Activated CD4-positive, alpha-beta memory T cell treated with anti-CD3 and anti-CD28 coated beads, Interleukin-2, amount 10 ng/mL, durations not matched to agents 7 days and 5 days (primary cell): ENCODE results near the gene ZNF521. TPM values are rescaled to one million over a fixed set of nuclear protein-coding genes. Genes with fewer than 3 reads are reported as not detected.

ENCODE experiments used
- CTCF ChIA-PET: fragments of 350-600 bp; sonication (Branson Sonifier 250); formaldehyde crosslinking; loops from one replicate; lab custom pipeline; 2021; ENCODE audit warnings: antibody characterized with exemption, inconsistent platforms; lab: Charles Lee
- POLR2A ChIA-PET: fragments of 350-600 bp; sonication (Branson Sonifier 250); formaldehyde crosslinking; loops from one replicate; lab custom pipeline; 2021; ENCODE audit warnings: antibody characterized with exemption; lab: Charles Lee
- DNase-seq: peaks from one replicate; pipeline ENCODE4 v3.0.0-alpha.2; 2020
- H3K27ac Mint-ChIP-seq: one replicate; pipeline ENCODE4 v1.8.0; 2021; ENCODE audit warnings: mild to moderate bottlenecking, mixed read lengths
- H3K27me3 Mint-ChIP-seq: one replicate; pipeline ENCODE4 v1.8.0; 2021; ENCODE audit warnings: mixed read lengths
- H3K36me3 Mint-ChIP-seq: one replicate; pipeline ENCODE4 v1.8.0; 2021; ENCODE audit warnings: low read depth, mixed read lengths
- H3K4me1 Mint-ChIP-seq: one replicate; pipeline ENCODE4 v1.8.0; 2021; ENCODE audit warnings: mixed read lengths
- H3K4me3 Mint-ChIP-seq: one replicate; pipeline ENCODE4 v1.8.0; 2021; ENCODE audit warnings: mild to moderate bottlenecking, mixed read lengths
- H3K9me3 Mint-ChIP-seq: one replicate; pipeline ENCODE4 v1.8.0; 2021; ENCODE audit warnings: mixed read lengths
- total RNA-seq, 2 experiments: library from RNA; stranded (reverse); gene quantifications; one replicate each; pipeline ENCODE4 v1.2.3, GENCODE V29; 2021

ZNF521 gene
- total RNA-seq, 2 experiments from 2014 or later = not detected

- Mint-ChIP-seq H3K4me1 (no peaks in the 10 kb centered on the region), H3K4me3 (no peak overlapping the region), H3K27ac (no peak overlapping the region), H3K9me3 (no peaks in the 10 kb centered on the region), H3K36me3 (no peaks in the 10 kb centered on the region), H3K27me3 (no peaks in the 10 kb centered on the region)
- DNase-seq = no peak
- POLR2A ChIA-PET = no interaction called here
- CTCF ChIA-PET = no interaction called here
These were observed 25.5 kb downstream of the ZNF521 start for GRCh38 chr18:25326361-25326952.

DNA sequence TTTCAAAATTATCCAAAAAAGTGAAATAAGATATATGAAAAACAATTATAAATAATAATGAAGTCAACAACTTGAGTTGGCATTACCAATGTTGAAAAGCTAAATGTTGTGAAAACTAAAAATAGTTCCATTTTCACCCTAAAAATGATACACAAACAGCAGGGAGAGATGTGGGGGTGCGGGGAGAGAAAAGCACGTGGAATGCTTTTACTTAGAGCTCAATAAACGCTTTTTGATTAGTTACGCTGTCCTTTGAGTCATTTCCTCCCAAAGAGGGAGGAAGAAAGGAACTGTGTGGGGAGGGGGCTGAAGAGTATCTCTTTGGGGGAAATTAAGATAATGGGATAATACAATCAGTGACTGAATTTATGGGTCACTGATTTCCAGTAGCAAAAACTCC, 29.2 kb downstream of the ZNF521 start:
- Mint-ChIP-seq H3K27ac (no peak overlapping the region), H3K4me3 (no peak overlapping the region), H3K36me3 (no peaks in the 10 kb centered on the region), H3K27me3 (no peaks in the 10 kb centered on the region), H3K4me1 (no peaks in the 10 kb centered on the region), H3K9me3 (no peaks in the 10 kb centered on the region)
- no peak for DNase-seq
- ChIA-PET CTCF (no interaction called here), POLR2A (no interaction called here)

DNA sequence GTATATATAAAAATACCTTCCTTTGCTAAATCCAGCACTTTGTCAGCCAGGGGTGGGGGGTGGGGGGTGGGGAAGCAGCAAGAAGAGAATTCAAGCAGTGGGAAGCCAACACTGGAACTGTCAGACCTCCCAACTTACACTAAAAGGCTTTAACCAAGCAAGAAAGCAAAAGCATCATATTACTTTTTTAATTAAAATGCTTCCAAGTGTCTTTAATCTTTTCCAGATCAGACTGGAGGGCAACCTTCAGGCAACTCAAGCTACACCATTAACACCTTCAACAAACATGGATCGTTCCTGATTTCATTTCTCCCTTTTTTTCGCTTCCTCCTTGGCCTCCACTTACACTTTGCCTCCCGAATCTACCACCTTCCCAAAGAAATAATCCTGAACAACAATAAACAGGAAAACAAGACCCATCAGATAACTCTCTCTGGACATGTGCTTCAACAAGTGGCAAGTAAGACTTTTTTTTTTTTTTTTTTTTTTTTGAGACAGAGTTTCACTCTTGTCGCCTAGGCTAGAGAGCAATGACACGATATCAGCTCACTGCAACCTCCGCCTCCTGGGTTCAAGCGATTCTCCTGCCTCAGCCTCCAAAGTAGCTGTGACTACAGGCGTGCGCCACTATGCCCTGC, 35.5 kb downstream of the ZNF521 start:
- Mint-ChIP-seq H3K4me1 (no peaks in the 10 kb centered on the region), H3K27ac (no peak overlapping the region), H3K27me3 (no peaks in the 10 kb centered on the region), H3K36me3 (no peaks in the 10 kb centered on the region), H3K9me3 (no peaks in the 10 kb centered on the region), H3K4me3 (no peak overlapping the region)
- ChIA-PET CTCF (interaction anchor here (0.9 kb wide), 1 partner anchor 802 kb away, joined by 4 read pairs; no protein-coding TSS in a partner anchor), POLR2A (no interaction called here)
- DNase-seq = no peak

- POLR2A ChIA-PET = no interaction called here
- H3K27me3 Mint-ChIP-seq = no peaks in the 10 kb centered on the region
- H3K4me3 Mint-ChIP-seq = no peak overlapping the region
- CTCF ChIA-PET = no interaction called here
- no peak overlapping the region for H3K27ac Mint-ChIP-seq
- no peaks in the 10 kb centered on the region for H3K9me3 Mint-ChIP-seq
- no peak for DNase-seq
- H3K4me1 Mint-ChIP-seq = no peaks in the 10 kb centered on the region
- H3K36me3 Mint-ChIP-seq = no peaks in the 10 kb centered on the region
These were observed 37.2 kb downstream of the ZNF521 start for GRCh38 chr18:25314838-25315190.

DNA sequence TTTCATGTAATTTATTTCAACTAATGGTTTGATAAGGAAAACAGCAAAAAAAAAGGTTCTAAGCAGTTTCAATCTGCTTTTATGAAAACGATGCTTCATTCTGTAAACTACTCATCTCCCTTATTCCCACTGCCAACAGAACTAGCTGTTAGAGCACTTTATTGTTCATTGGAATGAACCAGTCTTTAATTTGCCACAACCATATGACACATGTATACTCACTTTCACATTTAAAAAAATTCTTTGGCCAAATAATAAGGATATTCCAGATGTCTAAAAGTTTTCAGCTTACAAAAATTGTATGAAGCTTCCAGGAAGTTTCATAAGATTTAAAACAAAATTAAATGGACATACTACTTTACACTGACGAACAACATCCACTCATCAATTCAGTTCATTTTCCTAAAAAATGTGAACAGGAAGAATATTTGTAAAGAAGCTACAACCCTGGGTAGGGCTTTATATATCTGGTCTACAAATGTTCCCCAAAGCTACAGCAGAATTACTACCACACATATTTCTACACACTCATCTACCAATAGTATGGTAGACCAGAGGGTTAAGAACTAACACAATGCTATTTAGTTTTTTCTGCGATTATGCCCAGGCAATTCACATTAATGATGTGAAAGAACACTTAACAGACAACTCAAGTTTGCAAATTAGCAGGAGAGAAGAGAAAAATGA, 37.7 kb downstream of the ZNF521 start:
- no peak for DNase-seq
- H3K27me3 Mint-ChIP-seq = no peaks in the 10 kb centered on the region
- no peaks in the 10 kb centered on the region for H3K4me1 Mint-ChIP-seq
- no peak overlapping the region for H3K4me3 Mint-ChIP-seq
- ChIA-PET POLR2A (no interaction called here), CTCF (no interaction called here)
- H3K27ac Mint-ChIP-seq = no peak overlapping the region
- no peaks in the 10 kb centered on the region for H3K36me3 Mint-ChIP-seq
- no peaks in the 10 kb centered on the region for H3K9me3 Mint-ChIP-seq

DNA sequence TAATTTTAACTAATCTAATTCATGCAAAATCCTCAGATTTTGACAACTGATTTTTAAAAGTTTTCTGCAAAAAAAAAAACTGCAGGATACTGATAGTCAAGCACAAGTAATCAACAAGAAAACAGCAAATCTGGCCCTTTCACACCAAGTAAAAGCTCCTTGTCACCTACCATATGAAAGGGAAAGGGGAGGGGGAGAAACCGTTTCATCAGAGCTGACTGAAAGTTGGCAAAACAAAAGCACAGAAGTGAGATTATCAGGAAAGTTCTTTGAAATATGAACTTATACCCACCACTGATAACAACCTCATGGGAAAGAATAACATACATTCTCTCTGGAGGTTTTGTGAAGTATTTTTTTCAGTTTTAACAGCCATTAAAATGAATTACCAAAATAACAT, 38.7 kb downstream of the ZNF521 start:
- POLR2A ChIA-PET = no interaction called here
- CTCF ChIA-PET = no interaction called here
- no peaks in the 10 kb centered on the region for H3K9me3 Mint-ChIP-seq
- no peaks in the 10 kb centered on the region for H3K27me3 Mint-ChIP-seq
- H3K36me3 Mint-ChIP-seq = no peaks in the 10 kb centered on the region
- H3K27ac Mint-ChIP-seq = no peak overlapping the region
- DNase-seq = no peak
- H3K4me1 Mint-ChIP-seq = no peaks in the 10 kb centered on the region
- no peak overlapping the region for H3K4me3 Mint-ChIP-seq

- no peak overlapping the region for H3K27ac Mint-ChIP-seq
- no peaks in the 10 kb centered on the region for H3K4me1 Mint-ChIP-seq
- H3K36me3 Mint-ChIP-seq = no peaks in the 10 kb centered on the region
- ChIA-PET CTCF (no interaction called here), POLR2A (no interaction called here)
- no peaks in the 10 kb centered on the region for H3K27me3 Mint-ChIP-seq
- no peak for DNase-seq
- H3K9me3 Mint-ChIP-seq = no peaks in the 10 kb centered on the region
- no peak overlapping the region for H3K4me3 Mint-ChIP-seq
These were observed 41.9 kb downstream of the ZNF521 start for GRCh38 chr18:25310045-25310444.

DNA sequence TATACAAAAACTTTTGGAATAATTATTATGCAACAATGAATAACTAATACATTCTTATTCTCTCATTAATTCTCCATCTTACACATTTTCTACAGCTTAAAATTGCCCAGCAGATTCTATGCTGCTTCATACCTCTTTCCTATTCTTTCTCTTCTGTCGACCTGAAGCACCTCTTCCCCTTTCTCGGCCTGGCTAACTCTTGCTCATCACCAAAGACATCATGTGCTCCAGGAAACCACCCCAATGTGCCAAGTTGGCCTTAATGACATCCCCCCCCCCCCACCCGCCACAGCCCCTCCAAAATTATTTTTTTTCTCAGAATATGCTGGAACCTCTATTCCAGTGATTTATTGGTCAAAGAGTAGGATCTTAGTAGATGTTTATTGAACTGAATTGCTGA, 43.6 kb downstream of the ZNF521 start:
- H3K9me3 Mint-ChIP-seq = no peaks in the 10 kb centered on the region
- H3K27me3 Mint-ChIP-seq = no peaks in the 10 kb centered on the region
- ChIA-PET POLR2A (no interaction called here), CTCF (no interaction called here)
- no peak for DNase-seq
- no peak overlapping the region for H3K4me3 Mint-ChIP-seq
- H3K27ac Mint-ChIP-seq = no peak overlapping the region
- H3K4me1 Mint-ChIP-seq = no peaks in the 10 kb centered on the region
- H3K36me3 Mint-ChIP-seq = no peaks in the 10 kb centered on the region

DNA sequence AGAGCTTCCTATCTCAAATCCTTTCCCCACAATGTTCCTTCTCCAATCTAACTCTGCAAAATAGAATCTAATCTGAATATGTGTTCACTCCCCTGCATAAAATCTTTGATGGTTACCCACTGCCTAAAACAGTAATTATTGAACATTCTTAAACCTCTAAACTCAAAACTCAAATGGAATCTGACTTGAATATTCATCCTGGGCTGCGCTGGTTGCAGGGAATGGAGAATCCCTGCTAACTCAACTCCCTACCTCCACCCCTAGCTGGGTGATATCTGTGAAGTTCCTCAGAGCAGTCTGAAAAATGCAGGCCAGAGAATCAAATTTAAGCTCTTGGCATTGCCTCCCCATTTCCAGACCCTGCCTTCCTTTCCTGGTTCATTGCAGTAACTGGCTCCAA, 44.8 kb downstream of the ZNF521 start:
- no peaks in the 10 kb centered on the region for H3K36me3 Mint-ChIP-seq
- no peaks in the 10 kb centered on the region for H3K9me3 Mint-ChIP-seq

GRCh38 chr18:25306671-25307070, 45.3 kb downstream of the ZNF521 start:
- Mint-ChIP-seq H3K27me3 (no peaks in the 10 kb centered on the region), H3K27ac (no peak overlapping the region), H3K36me3 (no peaks in the 10 kb centered on the region), H3K4me1 (no peaks in the 10 kb centered on the region), H3K9me3 (no peaks in the 10 kb centered on the region), H3K4me3 (no peak overlapping the region)
- ChIA-PET POLR2A (no interaction called here), CTCF (no interaction called here)
- DNase-seq = no peak

More for the DNA sequence above, 44.8 kb downstream of the ZNF521 start:
- CTCF ChIA-PET = no interaction called here
- DNase-seq = no peak
- H3K27me3 Mint-ChIP-seq = no peaks in the 10 kb centered on the region
- no peaks in the 10 kb centered on the region for H3K4me1 Mint-ChIP-seq
- H3K27ac Mint-ChIP-seq = no peak overlapping the region
- H3K4me3 Mint-ChIP-seq = no peak overlapping the region
- POLR2A ChIA-PET = no interaction called here

- no peak for DNase-seq
- Mint-ChIP-seq H3K27ac (no peak overlapping the region), H3K4me1 (no peaks in the 10 kb centered on the region), H3K36me3 (no peaks in the 10 kb centered on the region), H3K27me3 (no peaks in the 10 kb centered on the region), H3K4me3 (no peak overlapping the region), H3K9me3 (no peaks in the 10 kb centered on the region)
- ChIA-PET CTCF (no interaction called here), POLR2A (no interaction called here)
These were observed 46.4 kb downstream of the ZNF521 start for GRCh38 chr18:25305584-25305983.

GRCh38 chr18:25300492-25300891, 51.5 kb downstream of the ZNF521 start:
- Mint-ChIP-seq H3K4me1 (no peaks in the 10 kb centered on the region), H3K27ac (no peak overlapping the region), H3K9me3 (no peaks in the 10 kb centered on the region), H3K4me3 (no peak overlapping the region), H3K36me3 (no peaks in the 10 kb centered on the region), H3K27me3 (no peaks in the 10 kb centered on the region)
- no peak for DNase-seq
- ChIA-PET CTCF (no interaction called here), POLR2A (no interaction called here)

- ChIA-PET POLR2A (no interaction called here), CTCF (no interaction called here)
- Mint-ChIP-seq H3K27ac (no peak overlapping the region), H3K4me3 (no peak overlapping the region), H3K36me3 (no peaks in the 10 kb centered on the region), H3K27me3 (no peaks in the 10 kb centered on the region), H3K4me1 (no peaks in the 10 kb centered on the region), H3K9me3 (no peaks in the 10 kb centered on the region)
- DNase-seq = no peak
These were observed 52.3 kb downstream of the ZNF521 start for GRCh38 chr18:25299426-25300300.
